Trophoblast cell (in vitro differentiated cells and primary cell): ENCODE measurements around the gene LDB3.
A peak's percentile ranks its signal among the peaks of the same experiment; 100 is the strongest.

Experiments
- DNase-seq, 2 donors: peaks; one replicate each; pipeline ENCODE4 v3.0.0-alpha.2; 2016
- H2AFZ ChIP-seq: 2 replicates; pipeline ENCODE4 v1.6.1; 2013; ENCODE audit warnings: low read length, moderate library complexity, mild to moderate bottlenecking; ENCODE audit not compliant: insufficient read depth, poor library complexity
- H2AK5ac ChIP-seq: 2 replicates; pipeline ENCODE4 v1.6.1; 2013; ENCODE audit warnings: mild to moderate bottlenecking, low read length
- H2BK120ac ChIP-seq: 2 replicates; pipeline ENCODE4 v1.6.1; 2013; ENCODE audit warnings: low read length, mild to moderate bottlenecking, moderate library complexity; ENCODE audit not compliant: insufficient read depth, poor library complexity
- H2BK12ac ChIP-seq: 2 replicates; pipeline ENCODE4 v1.6.1; 2013; ENCODE audit warnings: mild to moderate bottlenecking, low read length, moderate library complexity
- H2BK5ac ChIP-seq: 2 replicates; pipeline ENCODE4 v1.6.1; 2013; ENCODE audit warnings: low read length, low read depth, moderate library complexity, mild to moderate bottlenecking; ENCODE audit not compliant: poor library complexity
- H3K14ac ChIP-seq: 2 replicates; pipeline ENCODE4 v1.6.1; 2013; ENCODE audit warnings: mild to moderate bottlenecking, low read length
- H3K18ac ChIP-seq: 2 replicates; pipeline ENCODE4 v1.6.1; 2013; ENCODE audit warnings: mild to moderate bottlenecking, low read length
- H3K23ac ChIP-seq: 2 replicates; pipeline ENCODE4 v1.6.1; 2013; ENCODE audit warnings: low read length
- H3K27ac ChIP-seq: 2 replicates; pipeline ENCODE4 v1.5.1; 2013; ENCODE audit warnings: low read depth, mild to moderate bottlenecking, inconsistent platforms, low read length, moderate library complexity
- H3K27me3 ChIP-seq: 2 replicates; pipeline ENCODE4 v1.6.1; 2013; ENCODE audit warnings: inconsistent platforms, mild to moderate bottlenecking, low read length, moderate library complexity; ENCODE audit not compliant: insufficient read depth
- H3K36me3 ChIP-seq, 2 experiments: 1 replicate in 1 of 2; 2 replicates in 1 of 2; pipeline ENCODE4 v1.6.1; 2013; ENCODE audit warnings: low read length in 2 of 2, mild to moderate bottlenecking in 2 of 2, moderate library complexity in 1 of 2; ENCODE audit not compliant: insufficient read depth in 2 of 2, control insufficient read depth in 1 of 2
- H3K4ac ChIP-seq: 2 replicates; pipeline ENCODE4 v1.6.1; 2013; ENCODE audit warnings: low read depth, mild to moderate bottlenecking, low read length, moderate library complexity
- H3K4me1 ChIP-seq, 2 experiments: 1 replicate in 1 of 2; 2 replicates in 1 of 2; pipeline ENCODE4 v1.6.1; 2013; ENCODE audit warnings: low read length in 2 of 2, mild to moderate bottlenecking in 2 of 2, moderate library complexity in 1 of 2; ENCODE audit not compliant: insufficient read depth in 2 of 2, control insufficient read depth in 1 of 2
- H3K4me2 ChIP-seq: 2 replicates; pipeline ENCODE4 v1.6.1; 2013; ENCODE audit warnings: inconsistent platforms, mild to moderate bottlenecking, low read length, moderate library complexity
- H3K4me3 ChIP-seq: 2 replicates; pipeline ENCODE4 v1.5.1; 2013; ENCODE audit warnings: mild to moderate bottlenecking, low read depth, low read length, inconsistent platforms
- H3K79me1 ChIP-seq: one replicate; pipeline ENCODE4 v1.6.1; 2013; ENCODE audit warnings: low read length
- H3K79me2 ChIP-seq: 2 replicates; pipeline ENCODE4 v1.6.1; 2013; ENCODE audit warnings: low read length, mild to moderate bottlenecking; ENCODE audit not compliant: control insufficient read depth, insufficient read depth, poor library complexity
- H3K9ac ChIP-seq: 2 replicates; pipeline ENCODE4 v1.6.1; 2013; ENCODE audit warnings: mild to moderate bottlenecking, low read length
- H3K9me3 ChIP-seq: 2 replicates; pipeline ENCODE4 v1.6.1; 2013; ENCODE audit warnings: low read depth, mild to moderate bottlenecking, control low read depth, inconsistent platforms, low read length; ENCODE audit not compliant: insufficient read depth
- H4K12ac ChIP-seq: 2 replicates; pipeline ENCODE4 v1.6.1; 2013; ENCODE audit warnings: low read depth, mild to moderate bottlenecking, low read length, moderate library complexity
- H4K8ac ChIP-seq: 2 replicates; pipeline ENCODE4 v1.6.1; 2013; ENCODE audit warnings: low read depth, mild to moderate bottlenecking, low read length, moderate library complexity
- H4K91ac ChIP-seq: one replicate; pipeline ENCODE4 v1.6.1; 2013; ENCODE audit warnings: low read depth, mild to moderate bottlenecking, low read length, moderate library complexity
- WGBS: extraction: QIAGEN DNeasy Blood & Tissue Kit; methylation state at CpG from one replicate; pipeline ENCODE4 v1.1.7; 2013; ENCODE audit warnings: missing lambda C conversion rate; ENCODE audit not compliant: insufficient read length, insufficient coverage; ENCODE audit errors: extremely low coverage; 5-methylcytosine and 5-hydroxymethylcytosine counted together

LDB3 gene

GRCh38 chr10:86651631-86652331 is 16.5 kb upstream of the LDB3 start:
- Histone ChIP-seq H2AK5ac (no peak overlapping the region), H3K27ac (no peak overlapping the region)

GRCh38 chr10:86652361-86653202 is 15.7 kb upstream of the LDB3 start:
- no peak overlapping the region for H2BK5ac ChIP-seq
- no peak overlapping the region for H3K18ac ChIP-seq
- H3K27me3 ChIP-seq: no peaks in the 10 kb centered on the region
- H3K4me1 ChIP-seq: peaks cover 0 to 2% of the 10 kb centered on the region in 2 experiments
- H3K79me1 ChIP-seq: no peaks in the 10 kb centered on the region
- peaks cover 1% of the 10 kb centered on the region for H3K9me3 ChIP-seq
- no peak for DNase-seq
- H3K9ac ChIP-seq: no peak overlapping the region
- H2BK12ac ChIP-seq: no peak overlapping the region
- no CpG with 5 or more reads among the region's 14 CpGs for WGBS
- no peak overlapping the region for H4K8ac ChIP-seq
- H3K23ac ChIP-seq: no peak overlapping the region
- H3K27ac ChIP-seq: no peak overlapping the region
- H3K36me3 ChIP-seq: no peaks in the 10 kb centered on the region
- H3K4me2 ChIP-seq: no peak overlapping the region
- no peak overlapping the region for H2AK5ac ChIP-seq
- no peak overlapping the region for H3K4ac ChIP-seq
- no peak overlapping the region for H3K4me3 ChIP-seq
- no peak overlapping the region for H2AFZ ChIP-seq
- H3K14ac ChIP-seq: no peak overlapping the region
- H2BK120ac ChIP-seq: no peak overlapping the region
- H3K79me2 ChIP-seq: no peaks in the 10 kb centered on the region
- no peak overlapping the region for H4K12ac ChIP-seq
- no peak overlapping the region for H4K91ac ChIP-seq

More at GRCh38 chr10:86651631-86652331, 16.5 kb upstream of the LDB3 start:
- no peak overlapping the region for H4K8ac ChIP-seq
- H3K18ac ChIP-seq: no peak overlapping the region
- no peak overlapping the region for H4K12ac ChIP-seq
- no peak overlapping the region for H3K4ac ChIP-seq
- H3K4me2 ChIP-seq: no peak overlapping the region
- peaks cover 0 to 2% of the 10 kb centered on the region in 2 experiments for H3K4me1 ChIP-seq
- no peak overlapping the region for H4K91ac ChIP-seq
- no peaks in the 10 kb centered on the region for H3K9me3 ChIP-seq
- no peaks in the 10 kb centered on the region for H3K79me1 ChIP-seq
- H3K27me3 ChIP-seq: no peaks in the 10 kb centered on the region
- no peak overlapping the region for H3K4me3 ChIP-seq
- H3K79me2 ChIP-seq: no peaks in the 10 kb centered on the region
- H2BK120ac ChIP-seq: no peak overlapping the region
- no CpG with 5 or more reads among the region's 16 CpGs for WGBS
- DNase-seq: no peak
- no peak overlapping the region for H3K9ac ChIP-seq
- no peak overlapping the region for H2BK5ac ChIP-seq
- no peak overlapping the region for H2BK12ac ChIP-seq
- H3K23ac ChIP-seq: no peak overlapping the region
- no peaks in the 10 kb centered on the region for H3K36me3 ChIP-seq
- no peak overlapping the region for H2AFZ ChIP-seq
- no peak overlapping the region for H3K14ac ChIP-seq

DNA sequence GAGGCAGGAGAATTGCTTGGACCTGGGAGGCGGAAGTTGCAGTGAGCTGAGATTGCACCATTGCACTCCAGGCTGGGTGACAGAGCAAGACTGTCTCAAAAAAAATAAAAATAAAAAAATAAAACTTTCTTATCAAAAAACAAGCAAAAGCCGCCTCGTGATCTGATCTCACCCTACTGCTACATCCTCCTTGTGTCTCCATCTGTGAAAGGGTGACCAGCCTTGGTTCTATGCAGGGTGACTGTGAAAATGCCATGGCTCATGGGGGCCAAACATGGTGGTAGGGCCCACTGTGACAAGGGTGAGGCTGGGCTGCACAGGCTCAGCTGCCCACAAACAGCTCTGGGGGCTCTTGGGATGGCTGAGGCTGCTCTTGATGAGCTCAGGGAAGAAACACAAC is 14.9 kb upstream of the LDB3 start:
- H2BK120ac ChIP-seq: no peak overlapping the region
- H3K18ac ChIP-seq: no peak overlapping the region
- no peak overlapping the region for H3K4ac ChIP-seq
- no peak overlapping the region for H2AK5ac ChIP-seq
- no CpG with 5 or more reads among the region's 3 CpGs for WGBS
- no peaks in the 10 kb centered on the region for H3K79me1 ChIP-seq
- H3K4me3 ChIP-seq: no peak overlapping the region
- peaks cover 1% of the 10 kb centered on the region for H3K9me3 ChIP-seq
- peaks cover 0 to 2% of the 10 kb centered on the region in 2 experiments for H3K4me1 ChIP-seq
- no peak overlapping the region for H2BK12ac ChIP-seq
- no peaks in the 10 kb centered on the region for H3K36me3 ChIP-seq
- no peak overlapping the region for H4K8ac ChIP-seq
- H3K27ac ChIP-seq: no peak overlapping the region
- H3K9ac ChIP-seq: no peak overlapping the region
- H3K79me2 ChIP-seq: no peaks in the 10 kb centered on the region
- H3K23ac ChIP-seq: no peak overlapping the region
- H4K12ac ChIP-seq: no peak overlapping the region
- H4K91ac ChIP-seq: no peak overlapping the region
- H3K14ac ChIP-seq: no peak overlapping the region
- no peak overlapping the region for H2BK5ac ChIP-seq
- H2AFZ ChIP-seq: no peak overlapping the region
- DNase-seq: no peak
- H3K27me3 ChIP-seq: no peaks in the 10 kb centered on the region
- H3K4me2 ChIP-seq: no peak overlapping the region

DNA sequence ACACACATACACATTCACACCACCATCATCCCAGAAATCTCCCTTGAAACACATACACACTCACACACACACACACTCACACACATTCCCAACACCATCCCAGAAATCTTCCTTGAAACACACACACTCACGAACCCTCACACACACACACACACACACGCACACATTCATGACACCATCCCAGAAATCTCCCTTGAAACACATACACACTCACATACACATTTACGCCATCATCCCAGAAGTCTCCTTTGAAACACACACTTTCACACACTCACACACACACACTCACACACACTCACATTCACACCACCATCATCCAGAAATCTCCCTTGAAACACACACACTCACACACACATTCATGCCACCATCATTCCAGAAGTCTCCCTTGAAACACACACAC is 14.3 kb upstream of the LDB3 start:
- Histone ChIP-seq H4K12ac (no peak overlapping the region), H3K4me2 (no peak overlapping the region)
- 100% methylated on average over 2 of the region's 3 CpGs for WGBS

More for the DNA sequence above, 14.3 kb upstream of the LDB3 start:
- Histone ChIP-seq H2BK5ac (no peak overlapping the region), H3K4me1 (peaks cover 0 to 2% of the 10 kb centered on the region in 2 experiments), H2AFZ (no peak overlapping the region), H3K36me3 (no peaks in the 10 kb centered on the region), H3K9me3 (peaks cover 1% of the 10 kb centered on the region), H2BK120ac (no peak overlapping the region), H4K91ac (no peak overlapping the region), H3K4me3 (no peak overlapping the region), H3K79me2 (no peaks in the 10 kb centered on the region), H2AK5ac (no peak overlapping the region), H3K27ac (no peak overlapping the region), H3K9ac (no peak overlapping the region), H2BK12ac (no peak overlapping the region), H3K79me1 (no peaks in the 10 kb centered on the region), H3K27me3 (no peaks in the 10 kb centered on the region), H3K4ac (no peak overlapping the region), H3K14ac (no peak overlapping the region), H3K18ac (no peak overlapping the region), H4K8ac (no peak overlapping the region), H3K23ac (peak overlapping the region; percentile 7)
- no peak for DNase-seq
